Chondrocyte (in vitro differentiated cells): ENCODE data around the gene ETAA1. TPM values are rescaled to one million over a fixed set of nuclear protein-coding genes. Genes with fewer than 3 reads are reported as not detected.

Experiments used
- DNase-seq: peaks from one replicate; pipeline ENCODE4 v3.0.0; 2021; ENCODE audit warnings: mixed read lengths, low spot score
- H3K27ac Mint-ChIP-seq: one replicate; pipeline ENCODE4 v1.8.0; 2021; ENCODE audit warnings: mild to moderate bottlenecking, moderate library complexity, mixed read lengths; ENCODE audit not compliant: unreplicated experiment
- H3K27me3 Mint-ChIP-seq: 2 replicates; pipeline ENCODE4 v1.8.0; 2021; ENCODE audit warnings: low read depth, mixed read lengths
- H3K36me3 Mint-ChIP-seq: 2 replicates; pipeline ENCODE4 v1.8.0; 2021; ENCODE audit warnings: low read depth, mixed read lengths
- H3K4me1 Mint-ChIP-seq: 2 replicates; pipeline ENCODE4 v1.8.0; 2021; ENCODE audit warnings: low read depth, mild to moderate bottlenecking, mixed read lengths
- H3K4me3 Mint-ChIP-seq: one replicate; pipeline ENCODE4 v1.8.0; 2021; ENCODE audit warnings: mild to moderate bottlenecking, moderate library complexity, mixed read lengths; ENCODE audit not compliant: unreplicated experiment
- H3K9me3 Mint-ChIP-seq: 2 replicates; pipeline ENCODE4 v1.8.0; 2021; ENCODE audit warnings: low read depth, mixed read lengths
- CTCF ChIP-seq: fragments of 200-600 bp; sonication (generic); IDR thresholded peaks from 2 replicates; pipeline ENCODE4 v1.5.0; 2021; ENCODE audit warnings: antibody characterized with exemption, mild to moderate bottlenecking, moderate library complexity
- total RNA-seq: library from RNA; stranded (reverse); gene quantifications from 3 replicates; pipeline ENCODE4 v1.2.1, GENCODE V29; 2021

ETAA1 gene
- total RNA-seq, 1 donor from 2014 or later: 10.2 TPM

- no peaks in the 10 kb centered on the region for H3K9me3 Mint-ChIP-seq
- no peak overlapping the region for H3K4me3 Mint-ChIP-seq
- peaks cover 48% of the 10 kb centered on the region for H3K4me1 Mint-ChIP-seq
- no peak overlapping the region for H3K27ac Mint-ChIP-seq
- TF ChIP-seq CTCF: no peak
- no peaks in the 10 kb centered on the region for H3K27me3 Mint-ChIP-seq
- no peaks in the 10 kb centered on the region for H3K36me3 Mint-ChIP-seq
- no peak for DNase-seq
Observed at GRCh38 chr2:67393237-67393636, 3.9 kb upstream of the ETAA1 start.

- H3K4me3 Mint-ChIP-seq: no peak overlapping the region
- no peak for DNase-seq
- no peaks in the 10 kb centered on the region for H3K36me3 Mint-ChIP-seq
- peaks cover 44% of the 10 kb centered on the region for H3K4me1 Mint-ChIP-seq
- H3K27ac Mint-ChIP-seq: peak overlapping the region; percentile 65
- H3K9me3 Mint-ChIP-seq: no peaks in the 10 kb centered on the region
- no peak for TF ChIP-seq CTCF
- no peaks in the 10 kb centered on the region for H3K27me3 Mint-ChIP-seq
Observed at GRCh38 chr2:67394734-67395133, 2.4 kb upstream of the ETAA1 start.

- peak overlapping the region; percentile 6 for H3K4me3 Mint-ChIP-seq
- peaks cover 5% of the 10 kb centered on the region for H3K36me3 Mint-ChIP-seq
- no peak overlapping the region for H3K27ac Mint-ChIP-seq
- no peaks in the 10 kb centered on the region for H3K9me3 Mint-ChIP-seq
- H3K27me3 Mint-ChIP-seq: no peaks in the 10 kb centered on the region
- no peak for DNase-seq
- H3K4me1 Mint-ChIP-seq: peaks cover 59% of the 10 kb centered on the region
- no peak for TF ChIP-seq CTCF
Observed at GRCh38 chr2:67399144-67399543, 2.0 kb downstream of the ETAA1 start.

- H3K36me3 Mint-ChIP-seq: peaks cover 12% of the 10 kb centered on the region
- DNase-seq: no peak
- no peak for TF ChIP-seq CTCF
- no peaks in the 10 kb centered on the region for H3K27me3 Mint-ChIP-seq
- H3K4me1 Mint-ChIP-seq: peaks cover 53% of the 10 kb centered on the region
- H3K27ac Mint-ChIP-seq: peak overlapping the region; percentile 46
- H3K9me3 Mint-ChIP-seq: no peaks in the 10 kb centered on the region
- H3K4me3 Mint-ChIP-seq: peak overlapping the region; percentile 38
Observed at GRCh38 chr2:67399831-67400489, 2.8 kb downstream of the ETAA1 start.

GRCh38 chr2:67400560-67401485, 3.7 kb downstream of the ETAA1 start:
- Mint-ChIP-seq H3K27ac (peak overlapping the region; percentile 46), H3K4me3 (peak overlapping the region; percentile 24), H3K4me1 (peaks cover 51% of the 10 kb centered on the region), H3K36me3 (peaks cover 15% of the 10 kb centered on the region), H3K9me3 (no peaks in the 10 kb centered on the region), H3K27me3 (no peaks in the 10 kb centered on the region)
- no peak for TF ChIP-seq CTCF
- no peak for DNase-seq
